ENCODE results near the gene BANK1.
"Not testable (repeated sequence)": the region's sequence is repeated elsewhere in the genome, so short reads cannot be mapped to it uniquely, and the experiment has no call there.

The BANK1 gene

DNA sequence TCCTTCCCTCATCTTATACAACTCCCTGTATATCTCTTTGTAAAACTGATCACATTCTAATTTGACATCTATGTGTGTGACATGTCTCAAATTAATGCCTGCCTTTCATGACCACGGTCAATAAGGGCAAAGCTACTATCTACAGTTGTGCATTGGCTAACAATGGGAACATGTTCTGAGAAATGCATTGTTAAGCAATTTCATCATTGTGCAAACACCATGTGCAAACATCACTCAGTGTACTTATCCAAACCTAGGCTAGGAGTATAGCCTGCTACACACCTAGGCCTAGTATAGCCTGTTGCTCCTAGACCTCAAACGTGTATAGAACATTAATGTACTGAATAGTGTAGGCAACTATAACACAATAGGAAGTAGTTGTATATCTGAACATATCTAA, 95.0 kb downstream of the BANK1 start:
- no peak for DNase-seq (ENCODE audit: low read depth)

- no peak for DNase-seq (ENCODE audit: low read depth)
Observed at GRCh38 chr4:101886826-101887225, 96.3 kb downstream of the BANK1 start.

- no peak for DNase-seq (ENCODE audit: low read depth)
Observed at GRCh38 chr4:101888472-101888871, 97.9 kb downstream of the BANK1 start.

DNA sequence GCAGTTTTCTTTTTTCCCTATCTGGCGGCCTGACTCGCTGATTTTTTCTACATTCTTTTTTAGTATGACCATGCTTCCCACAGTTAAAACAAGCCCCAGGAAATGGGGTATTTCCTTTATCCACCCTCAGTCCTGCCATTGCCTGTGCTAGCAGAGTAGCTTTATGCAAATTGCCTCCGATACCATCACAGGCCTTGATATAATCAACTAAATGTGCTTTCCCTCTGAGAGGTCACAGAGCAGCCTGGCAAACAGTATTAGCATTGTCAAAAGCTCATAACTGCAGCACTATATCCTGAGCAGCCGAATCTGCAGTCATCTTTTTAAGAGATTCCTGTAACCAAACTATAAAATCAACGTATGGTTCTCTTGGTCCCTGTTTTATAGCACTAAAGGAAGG, 115.0 kb downstream of the BANK1 start:
- DNase-seq (ENCODE audit: low read depth), result not testable (repeated sequence)

- no peak for DNase-seq (ENCODE audit: low read depth)
Observed at GRCh38 chr4:101910786-101911373, 120.3 kb downstream of the BANK1 start.

GRCh38 chr4:101911616-101912015, 121.1 kb downstream of the BANK1 start:
- DNase-seq (ENCODE audit: low read depth), result no peak

DNA sequence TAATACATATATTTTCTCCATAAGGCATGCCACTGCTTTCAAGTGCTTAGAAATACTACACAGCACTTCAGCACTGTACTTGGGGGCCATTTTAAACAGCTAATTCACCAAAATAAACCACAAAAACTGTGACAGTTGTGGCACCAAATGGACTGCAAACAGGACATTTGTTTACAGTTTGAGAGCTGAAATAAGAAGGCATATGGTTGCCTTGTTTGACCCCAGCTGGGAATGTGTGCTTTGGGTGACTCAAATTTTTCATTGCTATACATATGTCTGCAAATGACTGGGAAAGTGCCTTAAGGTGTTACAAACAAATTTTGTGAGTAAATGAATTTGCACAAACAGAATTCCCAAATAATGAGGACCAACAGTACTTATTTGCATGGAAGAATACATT, 124.2 kb downstream of the BANK1 start:
- DNase-seq (ENCODE audit: low read depth), result no peak

DNA sequence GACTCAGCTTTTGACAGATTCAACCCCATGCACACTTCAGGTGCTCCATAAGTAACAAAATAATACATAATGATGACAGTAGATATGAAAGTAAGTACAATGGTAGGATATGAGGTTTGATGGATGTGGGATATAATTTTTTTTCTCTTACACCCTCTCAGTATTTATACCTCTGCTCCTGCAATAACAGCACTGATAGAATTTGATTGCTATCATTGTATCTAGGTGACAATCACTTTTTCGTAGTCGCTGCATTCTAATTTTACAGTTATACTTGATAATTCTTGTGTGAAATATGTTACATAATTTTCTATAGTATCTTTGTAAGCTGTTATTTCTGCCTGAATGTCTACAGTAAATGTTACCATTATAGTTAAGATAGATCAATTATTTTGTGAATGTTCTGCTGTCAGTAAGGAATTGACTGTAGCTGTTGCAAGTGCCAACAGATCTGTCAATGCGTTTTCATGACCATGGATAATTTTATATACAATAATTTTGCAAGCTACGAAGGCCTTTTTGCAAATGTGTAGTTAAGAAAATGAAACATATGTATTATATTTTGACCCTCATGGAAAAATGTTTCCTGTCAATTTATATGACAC, 128.9 kb downstream of the BANK1 start:
- no peak for DNase-seq (ENCODE audit: low read depth)

DNA sequence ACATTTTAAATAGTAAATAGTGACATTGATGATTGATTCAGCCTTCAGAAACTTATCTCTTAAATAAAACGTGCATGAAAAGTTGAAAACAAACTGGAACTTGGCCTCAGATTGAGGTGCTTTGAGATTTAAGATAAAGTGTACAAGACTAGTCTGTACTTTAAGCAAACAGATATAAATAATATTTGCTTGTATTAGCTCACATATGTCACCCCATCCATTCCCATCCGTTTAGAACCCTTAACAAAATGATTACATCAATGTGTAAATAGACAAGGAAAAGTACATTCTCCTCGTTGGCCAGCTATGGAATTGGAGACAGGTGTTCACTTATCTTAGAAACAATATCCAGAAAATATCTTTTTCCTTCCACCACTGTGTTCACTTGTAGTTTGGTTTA, 130.8 kb downstream of the BANK1 start:
- no peak for DNase-seq (ENCODE audit: low read depth)

DNA sequence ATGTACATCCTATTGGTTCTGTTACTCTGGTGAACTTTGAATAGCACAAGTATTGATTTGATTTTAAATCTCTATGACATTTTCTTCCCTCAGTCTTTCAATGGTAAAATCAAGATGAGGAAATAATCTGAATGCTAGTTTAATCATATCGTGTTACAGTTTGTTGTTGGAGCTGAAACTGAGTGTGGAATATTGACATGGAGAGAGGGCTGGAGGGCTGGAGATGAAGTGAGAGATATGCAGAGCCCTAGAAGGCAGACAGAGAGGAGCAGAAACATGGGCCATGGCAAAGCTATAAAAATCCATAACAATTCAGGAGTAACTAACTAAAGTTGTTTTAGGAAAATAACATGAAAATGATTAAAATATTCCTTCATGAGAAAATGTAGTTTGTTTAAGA, 141.1 kb downstream of the BANK1 start:
- no peak for DNase-seq (ENCODE audit: low read depth)

- DNase-seq (ENCODE audit: low read depth), result no peak
Observed at GRCh38 chr4:101933855-101934254, 143.3 kb downstream of the BANK1 start.

- no peak for DNase-seq (ENCODE audit: low read depth)
Observed at GRCh38 chr4:101938836-101939235, 148.3 kb downstream of the BANK1 start.

DNA sequence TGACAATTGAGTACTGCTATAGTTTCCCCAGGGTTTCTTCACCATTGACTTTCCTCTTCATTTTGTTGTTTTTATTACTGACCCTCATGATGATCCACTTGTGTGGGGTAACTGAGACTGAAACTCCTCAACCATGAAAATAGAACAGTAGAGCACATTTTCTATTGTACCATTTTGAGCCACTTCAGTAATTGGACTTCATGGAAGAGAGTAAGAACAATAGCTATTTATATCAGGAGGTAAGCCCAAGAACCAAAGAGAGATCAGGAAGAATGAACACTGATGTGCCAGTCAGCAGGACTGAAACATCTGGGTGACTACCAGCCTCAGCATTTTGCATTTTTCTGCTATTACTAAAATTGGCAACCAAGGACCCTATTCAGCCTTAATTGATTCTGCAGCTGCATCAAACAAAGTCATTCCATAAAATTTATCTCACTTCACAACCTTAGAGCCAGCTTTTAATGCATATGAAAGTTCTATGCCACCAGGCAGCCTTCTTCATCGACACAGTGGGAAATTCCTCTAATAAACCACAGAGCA, 151.4 kb downstream of the BANK1 start:
- DNase-seq (ENCODE audit: low read depth), result no peak

GRCh38 chr4:101942891-101943290, 152.4 kb downstream of the BANK1 start:
- DNase-seq (ENCODE audit: low read depth), result no peak

GRCh38 chr4:101944649-101945048, 154.1 kb downstream of the BANK1 start:
- no peak for DNase-seq (ENCODE audit: low read depth)

DNA sequence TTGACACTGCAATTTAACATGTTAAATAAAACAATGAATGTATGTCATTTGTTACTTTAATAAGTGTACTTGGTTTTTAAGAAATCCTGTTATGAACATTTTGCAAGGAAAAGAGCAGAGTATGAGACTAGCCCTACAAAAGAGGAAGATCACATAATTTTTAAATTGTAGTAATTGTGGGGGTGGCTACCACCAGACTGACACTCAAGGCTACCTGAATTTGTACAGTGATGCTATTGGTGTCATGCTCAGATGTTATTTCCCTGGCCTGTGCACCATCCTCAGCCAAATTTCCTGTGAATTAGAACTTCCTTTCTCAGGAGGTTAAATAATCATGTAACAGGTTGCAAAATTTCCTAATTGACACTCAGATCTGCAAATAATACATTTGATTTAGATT, 157.5 kb downstream of the BANK1 start:
- DNase-seq (ENCODE audit: low read depth), result no peak

GRCh38 chr4:101948951-101949350, 158.4 kb downstream of the BANK1 start:
- no peak for DNase-seq (ENCODE audit: low read depth)

DNA sequence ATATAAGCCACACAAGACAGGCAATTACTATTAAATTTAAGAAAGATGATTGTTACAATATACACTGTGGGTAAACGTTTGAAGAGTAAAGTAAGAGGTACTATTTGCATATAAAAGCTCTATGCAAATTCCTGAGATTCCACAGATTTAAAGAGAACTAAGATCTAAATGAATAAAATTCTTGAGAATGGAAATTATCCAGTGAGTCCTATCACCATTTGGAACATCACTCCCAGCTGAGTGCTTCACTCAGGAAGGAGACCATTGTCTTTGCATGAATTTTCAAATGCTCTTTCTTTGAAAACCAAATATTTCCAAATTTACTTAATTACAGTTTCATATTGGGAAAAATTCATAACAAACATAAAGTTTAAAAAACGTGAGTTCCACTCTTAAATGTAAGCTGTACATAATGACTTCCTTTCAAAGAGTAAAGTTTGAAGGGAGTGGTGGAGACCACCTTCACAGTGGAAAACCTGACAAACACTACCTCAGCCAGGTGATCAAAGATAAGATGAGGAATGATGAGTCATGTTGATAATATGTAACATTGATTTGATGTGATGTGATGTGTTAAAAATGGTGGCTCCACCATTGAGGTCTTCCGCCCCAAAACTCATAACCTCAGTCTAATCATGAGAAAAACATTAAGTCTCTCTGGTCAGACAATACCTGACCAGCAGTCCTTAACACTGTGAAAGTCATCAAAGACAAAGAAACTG, 159.9 kb downstream of the BANK1 start:
- DNase-seq (ENCODE audit: low read depth), result no peak

DNA sequence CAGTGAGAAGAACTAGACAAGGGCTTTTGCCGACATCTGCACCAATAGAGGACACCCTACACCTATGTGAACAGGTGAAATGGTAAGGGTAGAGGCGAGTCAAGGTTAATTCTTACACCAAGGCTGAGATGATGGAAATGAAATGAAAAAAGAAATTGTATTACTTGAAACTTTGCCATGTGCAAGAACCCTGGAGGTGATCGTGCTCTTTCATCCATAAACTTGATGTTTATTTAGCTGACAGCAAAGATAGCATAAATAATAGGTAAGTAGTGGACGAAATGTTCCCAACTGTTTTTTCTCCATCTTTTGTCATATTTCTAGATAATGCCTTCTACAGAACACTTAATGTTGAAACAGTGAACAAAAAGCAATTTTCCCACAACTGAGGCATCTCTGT, 162.5 kb downstream of the BANK1 start:
- no peak for DNase-seq (ENCODE audit: low read depth)

GRCh38 chr4:101953949-101954348, 163.4 kb downstream of the BANK1 start:
- no peak for DNase-seq (ENCODE audit: low read depth)

- no peak for DNase-seq (ENCODE audit: low read depth)
Observed at GRCh38 chr4:101954351-101954750, 163.8 kb downstream of the BANK1 start.

DNA sequence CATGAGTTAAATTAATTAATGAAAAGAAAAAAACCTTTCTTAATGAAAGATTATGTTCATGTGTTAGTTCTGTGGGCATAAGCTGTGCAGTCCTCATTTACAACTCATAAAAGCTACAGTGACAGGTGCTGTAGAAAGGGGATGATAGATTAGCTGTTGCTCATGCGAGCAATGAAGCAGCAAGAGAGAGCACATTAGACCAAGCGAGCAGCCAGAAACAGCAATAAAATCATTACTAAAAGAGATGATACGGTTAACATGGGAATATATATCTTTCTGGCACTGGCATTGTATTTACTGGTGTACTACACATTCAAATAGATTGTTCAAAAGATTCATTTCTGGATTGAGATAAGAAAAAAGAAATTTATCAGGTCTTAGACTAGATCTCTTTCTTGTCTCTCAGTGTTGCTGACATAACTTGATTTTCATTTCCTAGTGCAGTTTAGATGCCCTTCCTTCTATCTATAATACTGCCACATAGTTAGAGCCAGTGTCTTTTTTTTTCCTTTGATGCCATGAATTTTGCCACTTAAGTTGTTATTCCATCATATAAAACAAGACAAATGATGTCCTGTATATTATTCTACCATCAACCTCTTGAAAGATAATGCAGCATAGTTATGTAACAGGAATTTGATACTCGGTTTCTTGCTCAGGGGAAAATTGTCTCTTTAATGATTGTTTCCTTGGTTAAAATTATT, 164.6 kb downstream of the BANK1 start:
- no peak for DNase-seq (ENCODE audit: low read depth)
